HCT116 (cell line): ENCODE measurements around the gene ZNF618. TPM values are rescaled to one million over a fixed set of nuclear protein-coding genes. Genes with fewer than 3 reads are reported as not detected.

Experiments
- ATAC-seq: fragments of 200-7000 bp; cut with Tn5 transposase; 2 replicates; pipeline ENCODE4 v1.9.1; 2020; ENCODE audit warnings: mild to moderate bottlenecking, moderate library complexity
- BruUV-seq: library from RNA; stranded (reverse); fragments of 400-500 nt; replicated peaks from 2 replicates; lab custom pipeline; 2021; lab: Mats Ljungman, UMichigan
- CTCF ChIA-PET: fragments of 300-600 bp; sonication (Branson Sonifier 250); formaldehyde crosslinking; loops from one replicate; lab custom pipeline; 2021; ENCODE audit warnings: antibody characterized with exemption; lab: Charles Lee
- POLR2A ChIA-PET: fragments of 300-600, 350-600 bp; sonication (Branson Sonifier 250); formaldehyde crosslinking; loops from one replicate; lab custom pipeline; 2021; ENCODE audit warnings: antibody characterized with exemption; lab: Charles Lee
- RAD21 ChIA-PET, 2 experiments: fragments of 300-600 bp; sonication (Branson Sonifier 250); formaldehyde crosslinking; loops; one replicate each; lab custom pipeline; 2023; ENCODE audit warnings: low total read pairs in 2 of 2; ENCODE audit not compliant: uncharacterized antibody in 2 of 2, unreplicated experiment in 2 of 2, low non-redundant PET in 1 of 2; lab: Charles Lee
- DNase-seq: peaks from one replicate; pipeline ENCODE4 v3.0.0-alpha.2; 2010; ENCODE audit warnings: low read depth, low spot score
- H2AFZ ChIP-seq: fragments of 200-600 bp; shearing (Covaris generic), sonication (generic); 2 replicates; pipeline ENCODE4 v1.6.1; 2017; ENCODE audit warnings: low read depth, mixed run types, mixed read lengths, antibody characterized with exemption, low read length; ENCODE audit not compliant: poor library complexity, severe bottlenecking
- H3K27ac ChIP-seq: 2 replicates; pipeline ENCODE4 v1.5.1; 2012; ENCODE audit warnings: low read depth, low read length
- H3K27me3 ChIP-seq: fragments of 200-600 bp; sonication (generic); 2 replicates; pipeline ENCODE4 v1.6.1; 2016; ENCODE audit warnings: mixed run types, low read length, mixed read lengths; ENCODE audit not compliant: insufficient read depth
- H3K36me3 ChIP-seq, 2 experiments: fragments of 200-500 bp in 1 of 2; fragments of 200-600 bp in 1 of 2; sonication (Bioruptor generic) in 1 of 2; sonication (generic) in 1 of 2; 2 replicates each; pipeline versions ENCODE4 v1.5.1 to v1.6.1; 2014 to 2016; ENCODE audit warnings: low read length in 2 of 2, inconsistent platforms in 1 of 2, mixed read lengths in 1 of 2, mixed run types in 1 of 2; ENCODE audit not compliant: insufficient read depth in 2 of 2, control insufficient read depth in 1 of 2
- H3K4me1 ChIP-seq, 2 experiments: fragments of 200-600 bp in 1 of 2; sonication (generic) in 1 of 2; 2 replicates each; pipeline versions ENCODE4 v1.5.1 to v1.6.1; 2012 to 2017; ENCODE audit warnings: low read length in 2 of 2, inconsistent platforms in 1 of 2, mild to moderate bottlenecking in 1 of 2, mixed read lengths in 1 of 2, mixed run types in 1 of 2, moderate library complexity in 1 of 2; ENCODE audit not compliant: insufficient read depth in 2 of 2, control insufficient read depth in 1 of 2
- H3K4me2 ChIP-seq: fragments of 200-600 bp; sonication (generic); 2 replicates; pipeline ENCODE4 v1.6.1; 2017; ENCODE audit warnings: mixed run types, low read length, mixed read lengths
- H3K4me3 ChIP-seq, 2 experiments: fragments of 200-600 bp in 1 of 2; sonication (generic) in 1 of 2; replicated peaks in 1 of 2; 2 replicates each; pipeline ENCODE4 v1.5.1; 2011 to 2016; ENCODE audit warnings: low read length in 2 of 2, control low read depth in 1 of 2, low read depth in 1 of 2, mild to moderate bottlenecking in 1 of 2, mixed read lengths in 1 of 2, mixed run types in 1 of 2
- H3K79me2 ChIP-seq: fragments of 200-600 bp; sonication (generic); 2 replicates; pipeline ENCODE4 v1.6.1; 2017; ENCODE audit warnings: mild to moderate bottlenecking, mixed run types, low read length, moderate library complexity, mixed read lengths; ENCODE audit not compliant: insufficient read depth
- H3K9ac ChIP-seq: fragments of 200-600 bp; sonication (generic); 2 replicates; pipeline ENCODE4 v1.6.1; 2016; ENCODE audit warnings: low read length, mixed read lengths
- H3K9me2 ChIP-seq: fragments of 200-600 bp; sonication (generic), shearing (Covaris generic); 2 replicates; pipeline ENCODE4 v1.6.1; 2017; ENCODE audit warnings: mixed run types, mild to moderate bottlenecking, moderate library complexity; ENCODE audit not compliant: insufficient read depth
- H3K9me3 ChIP-seq, 2 experiments: fragments of 200-500 bp in 1 of 2; fragments of 200-600 bp in 1 of 2; sonication (Bioruptor generic) in 1 of 2; sonication (generic) in 1 of 2; 2 replicates each; pipeline ENCODE4 v1.6.1; 2014 to 2017; ENCODE audit warnings: low read length in 2 of 2, mixed read lengths in 2 of 2, inconsistent platforms in 1 of 2, low read depth in 1 of 2, mild to moderate bottlenecking in 1 of 2, mixed run types in 1 of 2, moderate library complexity in 1 of 2; ENCODE audit not compliant: control insufficient read depth in 1 of 2, insufficient read depth in 1 of 2
- H4K20me1 ChIP-seq: fragments of 200-600 bp; sonication (generic), shearing (Covaris generic); 2 replicates; pipeline ENCODE4 v1.6.1; 2017; ENCODE audit warnings: mixed run types, mild to moderate bottlenecking, moderate library complexity; ENCODE audit not compliant: insufficient read depth
- ATF3 ChIP-seq: IDR thresholded peaks from 2 replicates; pipeline ENCODE4 v1.6.1; 2012
- CBX3 ChIP-seq: IDR thresholded peaks from 2 replicates; pipeline ENCODE4 v1.6.1; 2012; ENCODE audit warnings: low read depth
- CEBPB ChIP-seq: IDR thresholded peaks from 2 replicates; pipeline ENCODE4 v1.6.1; 2012; ENCODE audit warnings: low read depth
- EGR1 ChIP-seq: IDR thresholded peaks from 2 replicates; pipeline ENCODE4 v1.6.1; 2012; ENCODE audit warnings: low read depth
- ELF1 ChIP-seq: IDR thresholded peaks from 2 replicates; pipeline ENCODE4 v1.6.1; 2012; ENCODE audit warnings: low read depth, borderline replicate concordance
- EZH2 ChIP-seq: fragments of 200-600 bp; sonication (generic); IDR thresholded peaks from 2 replicates; pipeline ENCODE4 v1.6.1; 2017; ENCODE audit warnings: antibody characterized with exemption, mixed run types
- EZH2phosphoT487 ChIP-seq: fragments of 200-600 bp; IDR thresholded peaks from 2 replicates; pipeline ENCODE4 v1.6.1; 2018; ENCODE audit warnings: antibody characterized with exemption, borderline replicate concordance
- JUND ChIP-seq: IDR thresholded peaks from 2 replicates; pipeline ENCODE4 v1.6.1; 2012
- MAX ChIP-seq: IDR thresholded peaks from 2 replicates; pipeline ENCODE4 v1.6.1; 2012
- POLR2A ChIP-seq: IDR thresholded peaks from 2 replicates; pipeline ENCODE4 v1.7.0; 2011; ENCODE audit warnings: borderline replicate concordance; ENCODE audit not compliant: insufficient read depth, insufficient read length; ENCODE audit errors: extremely low read depth
- POLR2AphosphoS5 ChIP-seq: IDR thresholded peaks from 2 replicates; pipeline ENCODE4 v1.6.1; 2011; ENCODE audit warnings: mild to moderate bottlenecking, low read depth, low read length, moderate library complexity
- RAD21 ChIP-seq: IDR thresholded peaks from 2 replicates; pipeline ENCODE4 v1.6.1; 2012; ENCODE audit warnings: low read depth, mild to moderate bottlenecking
- REST ChIP-seq: IDR thresholded peaks from 2 replicates; pipeline ENCODE4 v1.6.1; 2012; ENCODE audit warnings: low read depth
- SIN3A ChIP-seq: IDR thresholded peaks from 2 replicates; pipeline ENCODE4 v1.6.1; 2012; ENCODE audit warnings: low read depth
- SP1 ChIP-seq: IDR thresholded peaks from 2 replicates; pipeline ENCODE4 v1.6.1; 2012; ENCODE audit warnings: low read depth
- SRF ChIP-seq: IDR thresholded peaks from 2 replicates; pipeline ENCODE4 v1.6.1; 2012; ENCODE audit warnings: low read depth
- YY1 ChIP-seq: IDR thresholded peaks from 2 replicates; pipeline ENCODE4 v1.6.1; 2011; ENCODE audit warnings: low read length, low read depth, moderate library complexity, mild to moderate bottlenecking; ENCODE audit not compliant: insufficient replicate concordance; ENCODE audit errors: extremely low read depth
- ZBTB33 ChIP-seq: IDR thresholded peaks from 2 replicates; pipeline ENCODE4 v1.6.1; 2011; ENCODE audit warnings: mild to moderate bottlenecking, low read length, moderate library complexity; ENCODE audit not compliant: insufficient replicate concordance; ENCODE audit errors: extremely low read depth
- ZFX ChIP-seq: fragments of 450-650 bp; IDR thresholded peaks from 2 replicates; pipeline ENCODE4 v1.6.1; 2017
- ZNF274 ChIP-seq: fragments of 200-500 bp; sonication (Bioruptor generic); IDR thresholded peaks from 2 replicates; pipeline ENCODE4 v1.6.1; 2014; ENCODE audit warnings: mild to moderate bottlenecking, low read depth, low read length, inconsistent platforms
- intact Hi-C: fragments of 100-400 bp; cut with micrococcal nuclease; formaldehyde crosslinking; loops from 2 replicates; pipeline ENCODE4 v1.10.0; 2022
- total RNA-seq: library from RNA; stranded (reverse); gene quantifications from one replicate; pipeline ENCODE4 v1.2.1, GENCODE V29; 2021; ENCODE audit not compliant: unreplicated experiment

The ZNF618 gene
- total RNA-seq, 1 experiment from 2014 or later = 13.5 TPM

GRCh38 chr9:114037249-114037648, 161.1 kb downstream of the ZNF618 start:
- no TSS peak for BruUV-seq
- intact Hi-C loops = no loop called here
- H3K27ac ChIP-seq = no peak overlapping the region
- no peaks in the 10 kb centered on the region for H3K36me3 ChIP-seq
- no peak for ATAC-seq
- ChIA-PET POLR2A (no interaction called here), RAD21 (no interaction called here), CTCF (no interaction called here)
- H3K4me3 ChIP-seq = no peak overlapping the region
- H3K79me2 ChIP-seq = no peaks in the 10 kb centered on the region
- no peaks in the 10 kb centered on the region for H3K9me3 ChIP-seq
- no peak overlapping the region for H2AFZ ChIP-seq
- H4K20me1 ChIP-seq = no peaks in the 10 kb centered on the region
- no peak overlapping the region for H3K4me2 ChIP-seq
- H3K9me2 ChIP-seq = no peaks in the 10 kb centered on the region
- H3K27me3 ChIP-seq = no peaks in the 10 kb centered on the region
- DNase-seq = no peak
- no peak for TF ChIP-seq YY1
- TF ChIP-seq POLR2AphosphoS5 = no peak
- TF ChIP-seq CEBPB = no peak
- no peak for TF ChIP-seq ZBTB33
- TF ChIP-seq ZNF274 = no peak
- no peak for TF ChIP-seq CBX3
- TF ChIP-seq ZFX = no peak
- TF ChIP-seq MAX = no peak
- no peak for TF ChIP-seq RAD21
- no peak for TF ChIP-seq SRF
- TF ChIP-seq SIN3A = no peak
- no peak for TF ChIP-seq REST
- TF ChIP-seq ELF1 = no peak
- no peak for TF ChIP-seq EGR1
- no peak for TF ChIP-seq SP1
- no peak for TF ChIP-seq ATF3
- TF ChIP-seq POLR2A = no peak
- no peak for TF ChIP-seq EZH2phosphoT487
- no peak for TF ChIP-seq JUND
- TF ChIP-seq EZH2 = no peak
- no peaks in the 10 kb centered on the region for H3K4me1 ChIP-seq
- no peak overlapping the region for H3K9ac ChIP-seq
